B cell (primary cell): ENCODE measurements around the gene KYNU. TPM values are rescaled to one million over a fixed set of nuclear protein-coding genes. Genes with fewer than 3 reads are reported as not detected.

ENCODE experiments used
- ATAC-seq: fragments of 200-7000 bp; cut with Tn5 transposase; one replicate; pipeline ENCODE4 v1.10.0; 2021; ENCODE audit warnings: low read depth, mild to moderate bottlenecking, moderate number of reproducible peaks, moderate library complexity
- CTCF ChIA-PET: fragments of 350-600 bp; sonication (Branson Sonifier 250); formaldehyde crosslinking; loops from one replicate; lab custom pipeline; 2021; ENCODE audit warnings: antibody characterized with exemption, inconsistent platforms; lab: Charles Lee
- POLR2A ChIA-PET: fragments of 350-600 bp; sonication (Branson Sonifier 250); formaldehyde crosslinking; loops from one replicate; lab custom pipeline; 2021; ENCODE audit warnings: antibody characterized with exemption; lab: Charles Lee
- DNase-seq: peaks from one replicate; pipeline ENCODE4 v3.0.0; 2013
- H2AFZ ChIP-seq: 2 replicates; pipeline ENCODE4 v1.6.1; 2012; ENCODE audit warnings: mild to moderate bottlenecking, low read depth, low read length; ENCODE audit not compliant: insufficient read depth, poor library complexity, severe bottlenecking
- H3K27ac ChIP-seq, 2 donors: 1 replicate in 1 of 2; 2 replicates in 1 of 2; pipeline ENCODE4 v1.5.1; 2012 to 2013; ENCODE audit warnings: low read length in 2 of 2, mild to moderate bottlenecking in 2 of 2, moderate library complexity in 1 of 2
- H3K27me3 ChIP-seq, 4 experiments: fragments of 200-600 bp in 1 of 4; sonication (generic) in 1 of 4; replicated peaks in 1 of 4; 1 replicate in 2 of 4; 2 replicates in 2 of 4; pipeline versions ENCODE4 v1.6.1 to v1.7.0; 2013 to 2016; ENCODE audit warnings: low read length in 3 of 4, mild to moderate bottlenecking in 2 of 4, mixed read lengths in 1 of 4, moderate library complexity in 1 of 4; ENCODE audit not compliant: insufficient read depth in 4 of 4, control insufficient read depth in 3 of 4; ENCODE audit errors: control extremely low read depth in 1 of 4
- H3K36me3 ChIP-seq, 2 experiments: replicated peaks in 1 of 2; 1 replicate in 1 of 2; 2 replicates in 1 of 2; pipeline versions ENCODE4 v1.6.1 to v1.7.1; 2013; ENCODE audit warnings: low read length in 1 of 2; ENCODE audit not compliant: insufficient read depth in 2 of 2, control insufficient read depth in 1 of 2; ENCODE audit errors: control extremely low read depth in 1 of 2, extremely low read depth in 1 of 2
- H3K4me1 ChIP-seq, 2 donors: fragments of 200-600 bp in 1 of 2; sonication (generic) in 1 of 2; 1 replicate in 1 of 2; 2 replicates in 1 of 2; pipeline versions ENCODE4 v1.5.1 to v1.6.1; 2013 to 2017; ENCODE audit warnings: low read length in 2 of 2; ENCODE audit not compliant: control insufficient read depth in 2 of 2, insufficient read depth in 2 of 2
- H3K4me2 ChIP-seq: replicated peaks from 2 replicates; pipeline ENCODE3; 2012; ENCODE audit warnings: mild to moderate bottlenecking, low read depth, low read length; ENCODE audit not compliant: poor library complexity, severe bottlenecking
- H3K4me3 ChIP-seq, 5 experiments: fragments of 200-600 bp in 1 of 5; sonication (generic) in 1 of 5; 1 replicate in 3 of 5; 2 replicates in 2 of 5; pipeline versions ENCODE4 v1.5.1 to v1.7.0; 2011 to 2016; ENCODE audit warnings: low read length in 4 of 5, mild to moderate bottlenecking in 4 of 5, low read depth in 2 of 5, control low read depth in 1 of 5, moderate library complexity in 1 of 5; ENCODE audit not compliant: insufficient read depth in 1 of 5; ENCODE audit errors: control extremely low read depth in 1 of 5, extremely low read depth in 1 of 5
- H3K79me2 ChIP-seq: fragments of 200-600 bp; sonication (generic); one replicate; pipeline ENCODE4 v1.6.0; 2016; ENCODE audit warnings: low read length; ENCODE audit not compliant: control insufficient read depth, insufficient read depth
- H3K9ac ChIP-seq: fragments of 200-600 bp; sonication (generic); 2 replicates; pipeline ENCODE4 v1.6.1; 2017; ENCODE audit warnings: mild to moderate bottlenecking, low read length, moderate library complexity
- H3K9me3 ChIP-seq, 3 donors: one replicate each; pipeline versions ENCODE4 v1.6.1 to v1.7.1; 2013; ENCODE audit warnings: low read length in 2 of 3; ENCODE audit not compliant: control insufficient read depth in 2 of 3, insufficient read depth in 1 of 3; ENCODE audit errors: control extremely low read depth in 1 of 3
- H4K20me1 ChIP-seq: 2 replicates; pipeline ENCODE4 v1.6.0; 2012; ENCODE audit warnings: mild to moderate bottlenecking, low read length; ENCODE audit not compliant: insufficient read depth, control insufficient read depth, poor library complexity, severe bottlenecking
- H3K27ac Mint-ChIP-seq: one replicate; pipeline ENCODE4 v1.8.0; 2021; ENCODE audit warnings: mixed read lengths
- H3K27me3 Mint-ChIP-seq: one replicate; pipeline ENCODE4 v1.8.0; 2021; ENCODE audit warnings: mixed read lengths
- H3K4me1 Mint-ChIP-seq: one replicate; pipeline ENCODE4 v1.8.0; 2021; ENCODE audit warnings: mixed read lengths
- H3K4me3 Mint-ChIP-seq: one replicate; pipeline ENCODE4 v1.8.0; 2021; ENCODE audit warnings: mixed read lengths
- H3K9me3 Mint-ChIP-seq: one replicate; pipeline ENCODE4 v1.8.0; 2022; ENCODE audit warnings: mixed read lengths; ENCODE audit not compliant: insufficient read depth
- CTCF ChIP-seq: fragments of 200-600 bp; IDR thresholded peaks from one replicate; pipeline ENCODE4 v1.8.0; 2022; ENCODE audit warnings: antibody characterized with exemption, mild to moderate bottlenecking
- EZH2 ChIP-seq: IDR thresholded peaks from 2 replicates; pipeline ENCODE4 v1.6.1; 2012; ENCODE audit warnings: borderline replicate concordance, low read depth, mild to moderate bottlenecking, moderate library complexity, low read length; ENCODE audit not compliant: insufficient read depth, poor library complexity, severe bottlenecking
- WGBS: methylation state at CpG from one replicate; pipeline ENCODE4 v1.1.5; 2013; ENCODE audit warnings: missing lambda C conversion rate; ENCODE audit not compliant: insufficient coverage; 5-methylcytosine and 5-hydroxymethylcytosine counted together
- intact Hi-C: fragments of 100-400 bp; cut with micrococcal nuclease; formaldehyde crosslinking; loops from one replicate; pipeline ENCODE4 v1.10.0; 2022
- polyA plus RNA-seq: library from polyadenylated mRNA; depleted of rRNA; stranded (reverse); fragments of >200 nt; gene quantifications from 2 replicates; pipeline ENCODE4 v1.2.3, GENCODE V29; 2012
- total RNA-seq, 2 donors: library from RNA; stranded (reverse); fragments of 120-200 nt in 1 of 2; gene quantifications; 1 replicate in 1 of 2; 2 replicates in 1 of 2; pipeline versions ENCODE4 v1.2.3 to v1.2.4, GENCODE V29; 2013 to 2022

Gene KYNU
- total and polyA plus RNA-seq, 2 donors (not counting 1 experiment from before 2014, with no cell fraction given) = 14.5 to 46.2 TPM

- H3K4me2 ChIP-seq = no peak overlapping the region
- peak overlapping the region; percentile 60 for H3K27ac Mint-ChIP-seq
- WGBS = 40% methylated on average over 2 of the region's 4 CpGs
- POLR2A ChIA-PET = no interaction called here
- H3K4me3 ChIP-seq = no peak overlapping the region
- no peaks in the 10 kb centered on the region for H3K79me2 ChIP-seq
- H3K9ac ChIP-seq = no peak overlapping the region
- H4K20me1 ChIP-seq = no peaks in the 10 kb centered on the region
- TF ChIP-seq CTCF = no peak
- no peak for TF ChIP-seq EZH2
- H3K27ac ChIP-seq = peak overlapping the region in 1 of 2 donors; percentile 40
- no peak overlapping the region for H3K4me3 Mint-ChIP-seq
- peaks cover 1 to 12% of the 10 kb centered on the region in 2 experiments for H3K36me3 ChIP-seq
- no peaks in the 10 kb centered on the region for H3K27me3 Mint-ChIP-seq
- intact Hi-C loops = no loop called here
- ATAC-seq = no peak
- CTCF ChIA-PET = interaction anchor here (0.8 to 3.6 kb wide), 5 partner anchors 9 to 292 kb away, joined by 3 to 21 read pairs (median 5); partner anchors contain the start of gene KYNU
- H3K9me3 ChIP-seq = no peaks in the 10 kb centered on the region
- no peaks in the 10 kb centered on the region for H3K27me3 ChIP-seq
- no peak for DNase-seq
- H3K4me1 ChIP-seq = peaks cover 0 to 3% of the 10 kb centered on the region in 2 donors
- no peaks in the 10 kb centered on the region for H3K9me3 Mint-ChIP-seq
- H3K4me1 Mint-ChIP-seq = peaks cover 34% of the 10 kb centered on the region
- no peak overlapping the region for H2AFZ ChIP-seq
Observed at GRCh38 chr2:142973822-142974207, 96.4 kb downstream of the KYNU start.

DNA sequence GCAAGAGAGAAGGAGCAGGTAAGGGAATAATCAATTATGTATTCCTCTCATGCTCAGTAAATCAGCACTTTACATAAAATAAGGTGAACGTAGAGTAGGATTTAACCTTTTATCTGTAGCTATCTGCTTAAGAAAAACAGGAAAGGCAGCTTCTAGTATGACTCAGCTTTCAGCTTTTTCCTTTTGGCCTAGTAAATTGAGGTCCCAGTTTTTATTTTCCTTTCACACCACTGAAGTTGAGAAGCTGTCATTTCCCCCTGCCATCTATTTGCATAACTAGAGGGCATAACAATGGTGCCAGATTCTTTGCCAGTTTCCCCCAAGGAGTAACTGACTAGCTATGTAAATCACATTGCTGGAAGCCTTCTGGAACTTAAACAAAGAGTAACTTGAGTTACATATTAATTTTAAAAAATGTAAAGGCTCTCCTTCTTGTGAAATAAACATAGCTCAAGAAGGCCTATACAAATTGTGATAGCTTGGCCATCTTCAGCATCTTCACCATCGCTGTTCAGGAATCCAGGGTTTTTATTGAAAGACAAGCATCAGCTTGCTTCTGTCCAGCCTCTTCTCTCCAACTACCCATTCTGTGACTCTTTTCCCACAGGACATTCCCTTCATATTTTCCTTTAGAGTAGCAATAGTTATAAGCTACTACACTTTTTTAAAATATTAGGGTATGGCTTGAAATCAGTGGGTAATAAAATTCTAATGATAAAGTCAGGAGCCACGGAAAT, 97.0 kb downstream of the KYNU start:
- Histone ChIP-seq H3K9ac (no peak overlapping the region), H3K27ac (peak overlapping the region in 1 of 2 donors; percentile 40), H3K4me1 (peaks cover 0 to 3% of the 10 kb centered on the region in 2 donors), H2AFZ (no peak overlapping the region), H3K4me2 (no peak overlapping the region), H4K20me1 (no peaks in the 10 kb centered on the region), H3K79me2 (no peaks in the 10 kb centered on the region), H3K9me3 (no peaks in the 10 kb centered on the region), H3K27me3 (no peaks in the 10 kb centered on the region), H3K36me3 (peaks cover 1 to 12% of the 10 kb centered on the region in 2 experiments), H3K4me3 (no peak overlapping the region)
- Mint-ChIP-seq H3K27me3 (no peaks in the 10 kb centered on the region), H3K27ac (peak overlapping the region; percentile 60), H3K9me3 (no peaks in the 10 kb centered on the region), H3K4me1 (peaks cover 36% of the 10 kb centered on the region), H3K4me3 (no peak overlapping the region)
- ChIA-PET CTCF (interaction anchor here (0.8 to 3.6 kb wide), 6 partner anchors 8 to 292 kb away, joined by 3 to 21 read pairs (median 4); partner anchors contain the start of gene KYNU), POLR2A (no interaction called here)
- ATAC-seq = no peak
- DNase-seq = no peak
- WGBS = no CpG with 5 or more reads among the region's 3 CpGs
- TF ChIP-seq EZH2 = no peak
- no peak for TF ChIP-seq CTCF
- intact Hi-C loops = no loop called here
